Measurements from ENCODE around the gene DAAM2.

DAAM2 gene

GRCh38 chr6:39791850-39792539 is at the start of gene DAAM2:
TSS of gene DAAM2 (plus strand) at chr6:39792376. CDS start at chr6:39856303, 63,927 bp downstream.
- DNase-seq, result no peak

- no peak for DNase-seq
Observed at GRCh38 chr6:39746795-39747194, 45.4 kb upstream of the DAAM2 start.

GRCh38 chr6:39752835-39753724 is 39.1 kb upstream of the DAAM2 start:
- no peak for DNase-seq

GRCh38 chr6:39753725-39754045 is 38.5 kb upstream of the DAAM2 start:
- DNase-seq, result no peak

DNA sequence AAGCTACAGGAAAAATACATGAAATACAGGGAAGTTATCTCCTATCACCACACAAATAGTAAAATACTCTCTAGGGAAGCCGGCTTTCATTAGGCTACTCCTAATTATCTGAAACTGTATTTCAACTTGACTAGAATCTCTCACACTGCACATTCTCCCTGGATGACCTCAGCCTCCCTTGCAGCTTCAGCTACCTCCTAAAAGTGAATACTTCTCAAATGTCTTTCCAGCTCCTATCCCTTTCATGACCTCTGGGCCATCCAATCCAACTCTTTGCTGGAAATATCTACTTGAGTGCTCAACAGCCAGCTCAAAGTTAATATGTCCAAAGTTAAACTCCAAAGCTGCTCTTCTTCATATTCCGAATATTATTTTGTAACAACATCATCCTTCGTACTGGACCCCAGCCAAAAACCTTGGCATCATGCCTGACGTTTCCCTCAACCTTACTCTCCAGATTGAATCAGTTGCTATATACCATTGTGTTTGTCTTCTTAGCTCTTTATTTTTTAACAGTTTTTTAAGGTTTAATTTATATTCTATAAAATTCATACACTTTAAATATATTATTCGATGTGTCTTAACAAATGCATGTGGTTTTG is 37.6 kb upstream of the DAAM2 start:
- no peak for DNase-seq

DNA sequence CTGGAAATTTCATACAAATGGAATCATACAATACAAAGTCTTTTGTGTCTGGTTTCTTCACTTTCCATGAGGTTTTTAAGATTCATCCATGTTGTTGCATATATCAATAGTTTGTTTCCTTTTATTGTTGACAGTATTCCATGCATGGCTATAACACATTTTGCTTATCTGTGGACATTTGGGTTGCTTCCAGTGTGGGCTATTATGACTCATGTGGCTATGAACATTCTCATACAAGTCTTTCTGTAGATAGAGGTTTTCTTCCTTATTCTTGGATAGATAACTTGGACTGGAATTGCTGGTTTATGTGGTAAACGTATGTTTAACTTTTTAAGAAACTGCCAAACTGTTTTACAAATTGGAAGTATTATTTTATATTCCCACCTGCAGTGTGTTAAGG is 36.9 kb upstream of the DAAM2 start:
- DNase-seq, result no peak

DNA sequence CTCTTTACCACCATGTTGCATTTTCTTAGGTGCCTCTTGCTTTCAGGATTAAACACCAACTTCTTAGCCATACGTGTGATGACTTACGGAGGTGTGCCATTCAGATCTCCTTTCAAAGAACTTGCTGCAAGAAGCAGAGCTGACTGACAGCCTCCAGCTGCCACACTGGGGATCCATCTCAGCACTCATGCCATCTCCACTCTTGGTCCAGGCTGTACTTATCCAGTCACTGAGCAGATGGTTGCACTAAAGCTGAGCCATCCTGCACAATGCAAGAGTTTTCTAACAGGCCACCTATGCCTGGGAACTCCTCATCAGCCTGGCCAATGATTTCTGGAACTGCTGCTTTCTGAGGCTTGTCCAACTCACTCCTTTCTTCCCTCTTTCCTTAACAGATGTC is 35.6 kb upstream of the DAAM2 start:
- DNase-seq, result no peak

DNA sequence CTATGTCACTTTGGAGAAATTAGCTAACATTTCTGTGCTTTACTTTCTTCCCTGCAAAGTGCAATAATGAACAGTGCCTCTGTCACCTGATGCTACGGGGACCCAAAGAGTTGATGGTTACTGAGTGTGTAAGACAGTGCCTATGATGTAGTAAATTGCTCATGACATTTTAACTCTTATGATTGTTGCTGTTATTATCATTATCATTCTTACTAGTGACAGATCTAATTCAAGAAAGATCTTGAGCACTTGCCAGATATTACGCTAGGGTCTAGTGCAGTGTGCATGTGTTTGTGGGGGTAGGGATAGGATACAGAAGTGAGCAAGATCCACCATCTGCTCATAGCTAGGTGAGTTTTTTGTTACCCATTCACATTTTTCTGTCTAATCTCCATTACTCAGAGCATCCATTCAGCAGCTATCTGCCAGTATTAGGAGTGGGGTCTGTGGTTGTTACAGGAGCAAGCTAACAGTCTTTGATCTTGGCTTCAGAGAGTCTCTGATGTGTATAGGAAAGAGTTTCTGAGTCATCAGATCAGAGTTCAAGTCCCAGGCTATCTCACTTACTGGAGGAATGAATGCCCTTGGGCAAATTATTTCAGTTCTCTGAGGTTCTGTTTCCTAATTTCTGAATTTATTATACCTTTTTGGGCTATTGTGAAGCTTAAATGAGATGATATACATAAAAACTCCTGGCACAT is 33.1 kb upstream of the DAAM2 start:
- DNase-seq, result no peak

- DNase-seq, result no peak
Observed at GRCh38 chr6:39760226-39760952, 31.8 kb upstream of the DAAM2 start.

- no peak for DNase-seq
Observed at GRCh38 chr6:39765508-39766065, 26.6 kb upstream of the DAAM2 start.

DNA sequence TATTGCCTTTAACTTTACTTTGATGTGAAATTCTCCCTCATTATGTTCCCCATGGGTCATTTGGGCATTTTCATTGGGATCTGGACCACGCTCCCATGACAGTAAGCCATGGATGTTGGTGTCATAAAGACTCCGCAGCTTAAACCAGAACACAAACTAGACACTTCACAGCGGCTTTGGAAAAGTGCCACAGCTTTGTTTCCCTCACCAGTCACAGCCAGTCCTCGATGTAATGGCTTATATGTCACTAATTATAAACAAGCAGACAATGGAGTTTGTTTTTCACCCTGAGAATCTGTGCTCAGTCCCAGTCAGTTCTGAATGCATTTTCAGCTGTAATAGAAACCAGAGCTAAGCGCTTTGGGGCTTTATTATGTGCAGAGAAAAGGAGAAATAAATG is 23.2 kb upstream of the DAAM2 start:
- no peak for DNase-seq

- DNase-seq, result no peak
Observed at GRCh38 chr6:39770446-39770845, 21.7 kb upstream of the DAAM2 start.

DNA sequence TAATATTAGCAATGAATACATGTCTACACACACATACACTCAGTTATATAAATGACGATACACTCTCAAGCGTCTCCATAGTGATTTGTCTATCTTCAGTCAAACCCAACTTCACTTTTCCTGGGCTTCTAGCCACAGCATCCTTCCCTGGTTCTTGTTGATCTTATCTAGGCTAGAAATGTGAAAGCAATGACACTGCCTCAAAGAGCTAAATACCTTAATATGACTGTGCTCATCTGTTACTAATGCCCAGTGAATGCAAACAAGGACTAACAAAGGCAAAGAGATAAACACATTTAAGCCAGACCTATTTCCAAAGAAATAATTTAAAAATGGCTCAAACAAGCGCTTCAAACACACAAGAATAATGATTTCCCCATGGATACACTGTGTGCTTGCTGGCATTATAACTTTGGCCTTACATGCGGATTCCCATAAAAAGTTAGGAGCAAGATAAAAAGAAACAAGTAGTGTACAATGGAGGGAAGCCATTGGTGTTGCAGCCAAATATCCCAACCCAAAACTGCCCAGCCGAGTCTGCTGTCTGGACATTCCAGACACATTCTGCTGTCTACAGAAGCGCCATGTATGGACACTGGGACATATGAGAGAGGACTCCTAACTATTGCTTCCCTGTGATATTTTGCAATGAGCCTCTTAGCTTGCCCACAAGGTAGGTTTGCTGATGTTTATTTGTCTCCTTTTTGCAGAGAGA is 19.5 kb upstream of the DAAM2 start:
- no peak for DNase-seq

DNA sequence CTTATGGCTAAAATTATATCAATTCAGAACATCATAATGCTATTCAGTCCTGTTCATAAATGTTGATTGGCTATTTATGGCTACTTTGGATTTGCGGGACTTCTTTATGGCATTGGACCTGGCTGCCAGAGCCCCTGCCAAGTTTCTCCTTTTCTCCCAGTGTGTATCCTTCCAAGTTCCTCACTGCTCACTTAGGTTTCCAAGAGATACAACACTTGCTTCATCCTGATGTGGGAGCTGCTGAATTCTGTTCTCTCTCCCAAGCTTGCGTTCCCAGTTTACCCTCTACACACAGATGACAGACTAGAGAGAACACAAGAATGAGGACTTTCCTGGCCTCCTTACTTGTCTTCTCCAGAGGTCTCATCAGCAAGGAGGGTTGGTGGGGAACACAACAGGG is 18.4 kb upstream of the DAAM2 start:
- no peak for DNase-seq

DNA sequence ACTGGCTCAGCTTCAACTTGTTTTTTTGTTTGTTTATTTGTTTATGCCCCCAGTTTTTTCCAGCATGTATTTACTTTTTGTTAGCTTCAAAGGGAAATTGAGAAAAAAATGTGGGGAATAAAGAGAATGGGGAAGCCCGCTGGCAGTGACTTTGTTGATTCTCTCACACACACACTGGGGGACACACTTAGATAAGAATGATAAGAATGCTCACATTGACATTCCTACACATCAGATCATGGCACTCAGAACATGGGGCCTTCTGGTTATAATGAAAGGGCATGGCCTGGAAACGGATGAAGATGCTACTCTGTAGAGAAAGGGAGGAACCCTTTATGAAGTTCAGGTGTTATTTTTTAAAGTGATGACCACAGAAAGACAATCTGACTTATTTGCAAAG is 15.6 kb upstream of the DAAM2 start:
- DNase-seq, result no peak

DNA sequence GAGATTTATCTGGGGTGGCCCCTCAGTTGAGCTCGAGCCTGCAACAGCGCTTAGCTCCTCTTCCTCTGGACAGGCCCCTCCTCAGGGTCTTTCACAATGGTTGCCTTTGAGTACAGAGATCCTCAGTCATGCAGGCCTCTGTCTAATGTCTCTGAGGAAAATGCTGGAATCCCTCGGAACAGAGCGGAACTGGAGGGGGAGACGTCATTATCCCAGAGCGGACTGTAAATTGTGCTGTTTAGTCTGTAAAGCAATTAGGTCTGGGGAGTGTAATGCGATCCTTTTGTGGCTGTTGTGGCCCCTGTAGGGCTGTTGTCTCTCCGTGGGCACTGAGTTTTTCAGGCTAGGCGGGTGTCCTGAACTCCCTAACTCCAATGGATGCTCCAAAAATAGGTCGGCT is 15.0 kb upstream of the DAAM2 start:
- no peak for DNase-seq

DNA sequence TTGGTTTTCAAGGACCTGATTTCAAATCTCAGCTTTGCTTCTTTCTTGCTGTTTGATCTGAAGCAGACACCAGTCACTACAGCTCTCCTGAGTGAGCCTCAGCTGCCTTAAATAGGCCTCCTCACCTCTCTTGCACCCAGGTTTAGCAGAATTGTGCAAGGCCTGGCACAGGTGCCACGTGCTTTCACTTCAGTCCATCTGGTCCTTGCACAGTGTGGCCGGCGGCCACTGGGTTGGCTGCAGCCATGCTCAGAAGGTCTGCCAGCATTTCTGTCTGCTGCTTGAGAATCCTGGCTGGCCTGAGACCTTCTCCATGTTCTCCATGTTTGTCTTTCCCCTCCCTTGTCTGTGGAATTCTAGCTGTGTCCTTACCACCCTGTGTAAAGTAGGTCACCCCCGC is 14.5 kb upstream of the DAAM2 start:
- no peak for DNase-seq

- no peak for DNase-seq
Observed at GRCh38 chr6:39778581-39779255, 13.5 kb upstream of the DAAM2 start.

DNA sequence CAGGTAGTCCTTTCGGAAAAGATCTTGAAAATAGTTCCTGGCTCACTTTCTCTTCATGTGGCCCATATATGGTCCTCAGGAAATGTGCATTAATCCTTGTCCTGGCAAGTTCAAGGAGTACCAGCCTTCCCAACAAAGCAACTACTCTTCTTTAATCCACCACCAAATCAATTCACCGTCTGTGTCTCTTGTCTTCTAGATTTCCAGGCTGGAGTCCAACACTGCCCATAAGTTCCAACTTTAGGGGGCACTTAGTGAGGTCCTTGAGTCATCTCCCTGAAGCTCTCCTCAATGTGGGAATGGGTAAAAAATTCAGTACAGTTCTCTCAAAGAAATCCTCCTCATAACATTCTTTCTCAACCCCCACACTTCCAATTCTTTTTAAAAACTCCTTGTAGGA is 6.9 kb upstream of the DAAM2 start:
- no peak for DNase-seq

DNA sequence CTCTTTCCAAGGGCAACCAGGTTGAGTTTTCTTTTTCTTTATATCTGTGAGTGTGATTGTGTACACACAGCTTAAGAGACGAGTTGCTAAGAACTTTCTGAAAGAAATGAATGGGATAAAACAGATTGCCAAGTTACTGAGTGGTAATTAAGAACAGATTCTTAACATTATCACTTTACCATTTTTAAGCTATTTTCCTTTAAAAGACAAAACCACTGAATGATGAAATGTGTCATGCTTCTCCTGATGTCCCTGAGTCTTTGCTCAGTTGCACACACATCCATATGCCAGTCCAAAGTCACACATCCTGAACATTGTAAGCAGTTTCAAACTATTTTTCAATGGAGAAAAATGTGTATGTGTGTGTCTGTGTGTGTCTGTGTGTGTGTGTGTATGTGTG is 5.5 kb upstream of the DAAM2 start:
- no peak for DNase-seq

GRCh38 chr6:39787322-39787721 is 4.9 kb upstream of the DAAM2 start:
- DNase-seq, result no peak

Measured in GF-D8 (cell line).